ENCODE results near the gene FOSL2. TPM values are rescaled to one million over a fixed set of nuclear protein-coding genes. Genes with fewer than 3 reads are reported as not detected.

FOSL2 gene
- total RNA-seq, 1 experiment from 2014 or later = 44.8 TPM

GRCh38 chr2:28406276-28407096 lies 13.8 kb downstream of the FOSL2 start:
- ATAC-seq (peak; percentile 25; the same call in 1 of the 2 replicates), DNase-seq (ENCODE audit: low read depth, low spot score) (no peak)
- ChIA-PET RAD21 (ENCODE audit: low non-redundant PET in 1 of 2, low total read pairs in 2 of 2, uncharacterized antibody in 2 of 2, unreplicated experiment in 2 of 2) (no interaction called here), POLR2A (no interaction called here), CTCF (no interaction called here)
- Histone ChIP-seq H3K9me2 (ENCODE audit: insufficient read depth) (no peaks in the 10 kb centered on the region), H3K36me3 (ENCODE audit: control insufficient read depth in 1 of 2, insufficient read depth in 2 of 2, low read length in 2 of 2) (peaks cover 2 to 43% of the 10 kb centered on the region in 2 experiments; a peak in 2 of 4 replicates), H3K79me2 (ENCODE audit: insufficient read depth, low read length) (peaks cover 23% of the 10 kb centered on the region), H3K9me3 (ENCODE audit: control insufficient read depth in 1 of 2, insufficient read depth in 1 of 2, low read depth in 1 of 2, low read length in 2 of 2) (no peaks in the 10 kb centered on the region), H3K4me1 (ENCODE audit: control insufficient read depth in 1 of 2, insufficient read depth in 2 of 2, low read length in 2 of 2) (peaks cover 32 to 55% of the 10 kb centered on the region in 2 experiments), H4K20me1 (ENCODE audit: insufficient read depth) (no peaks in the 10 kb centered on the region), H3K9ac (ENCODE audit: low read length) (no peak overlapping the region), H3K27ac (ENCODE audit: low read depth, low read length) (peak overlapping the region; percentile 22; the same call in 1 of the 2 replicates), H3K4me3 (replicated peaks in 1 of 2; ENCODE audit: low read depth in 1 of 2, low read length in 2 of 2) (no peak overlapping the region), H3K4me2 (ENCODE audit: low read length) (peak overlapping the region; percentile 67), H3K27me3 (ENCODE audit: insufficient read depth, low read length) (no peaks in the 10 kb centered on the region), H2AFZ (ENCODE audit: low read depth, low read length, poor library complexity, severe bottlenecking) (no peak overlapping the region)
- TF ChIP-seq ZNF274 (IDR thresholded peaks at IDR 0.05; ENCODE audit: low read depth, low read length) (no peak), CEBPB (IDR thresholded peaks at IDR 0.05; ENCODE audit: low read depth) (no peak), EZH2 (IDR thresholded peaks at IDR 0.05) (no peak), EGR1 (IDR thresholded peaks at IDR 0.05; ENCODE audit: low read depth) (no peak), JUND (IDR thresholded peaks at IDR 0.05) (no peak), REST (IDR thresholded peaks at IDR 0.05; ENCODE audit: low read depth) (no peak), ATF3 (IDR thresholded peaks at IDR 0.05) (no peak), SIN3A (IDR thresholded peaks at IDR 0.05; ENCODE audit: low read depth) (no peak), EZH2phosphoT487 (IDR thresholded peaks at IDR 0.05; ENCODE audit: borderline replicate concordance) (no peak), SRF (IDR thresholded peaks at IDR 0.05; ENCODE audit: low read depth) (no peak)
- BruUV-seq (replicated peaks) = no TSS peak
- intact Hi-C loops (cut with micrococcal nuclease) = no loop called here

All from HCT116 (cell line).